ENCODE data around the gene CKM. TPM values are rescaled to one million over a fixed set of nuclear protein-coding genes. Genes with fewer than 3 reads are reported as not detected.
A peak's percentile ranks its signal among the peaks of the same experiment; 100 is the strongest.
"Not testable (repeated sequence)": the region's sequence is repeated elsewhere in the genome, so short reads cannot be mapped to it uniquely, and the experiment has no call there.

CKM gene
- total RNA-seq, 2 donors from 2014 or later: not detected

DNA sequence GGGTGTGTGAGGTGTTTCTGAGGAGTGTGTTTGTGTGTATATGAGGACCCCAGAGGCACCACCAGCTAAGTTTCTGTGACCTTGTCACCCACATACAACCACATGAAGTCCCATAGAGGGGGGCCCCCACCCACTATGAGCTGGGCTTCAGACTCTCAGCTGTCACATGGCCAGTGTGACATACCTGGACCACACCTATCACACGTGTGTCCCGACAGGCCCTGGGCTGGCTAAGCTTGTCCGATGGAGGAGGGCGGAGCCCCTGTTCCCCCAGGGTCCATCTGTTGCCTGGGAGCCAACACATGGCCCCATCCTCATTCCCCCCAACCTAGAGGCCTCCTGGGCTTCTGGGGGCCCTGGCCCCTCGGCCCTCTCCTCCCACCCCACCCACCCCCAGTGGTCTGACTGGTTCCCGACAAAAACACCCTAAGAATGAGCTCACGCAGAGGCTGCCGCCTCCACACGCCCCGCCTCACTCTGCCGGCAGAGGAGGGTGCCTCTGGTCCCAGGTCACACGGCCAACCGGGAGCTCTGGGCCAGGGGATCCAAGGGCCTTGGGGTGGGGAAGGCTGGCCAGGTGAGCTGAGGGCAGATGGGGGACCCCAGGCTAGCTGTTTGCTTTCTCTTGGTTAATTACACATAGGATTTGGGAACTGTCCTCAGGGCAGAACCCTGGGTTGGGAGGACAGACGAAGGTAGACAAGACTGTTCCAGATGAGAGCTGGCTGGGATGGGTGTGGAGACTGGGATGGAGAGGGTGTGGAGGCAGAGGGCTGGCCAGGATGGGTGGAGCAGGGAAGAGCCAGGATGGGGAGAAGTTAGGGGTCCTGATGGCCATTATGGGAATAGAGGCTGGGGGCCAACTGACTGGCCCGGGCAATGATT lies 22.2 kb upstream of the CKM start:
- Mint-ChIP-seq H3K4me3 (no peak overlapping the region), H3K4me1 (peaks cover 3% of the 10 kb centered on the region), H3K27ac (no peak overlapping the region), H3K36me3 (ENCODE audit: low read depth) (peaks cover 4% of the 10 kb centered on the region), H3K27me3 (peaks cover 26% of the 10 kb centered on the region)
- no peaks in the 10 kb centered on the region for H3K9me3 ChIP-seq (ENCODE audit: control insufficient read depth, low read length, poor library complexity, severe bottlenecking)
- no peak for DNase-seq
- ATAC-seq: no peak

DNA sequence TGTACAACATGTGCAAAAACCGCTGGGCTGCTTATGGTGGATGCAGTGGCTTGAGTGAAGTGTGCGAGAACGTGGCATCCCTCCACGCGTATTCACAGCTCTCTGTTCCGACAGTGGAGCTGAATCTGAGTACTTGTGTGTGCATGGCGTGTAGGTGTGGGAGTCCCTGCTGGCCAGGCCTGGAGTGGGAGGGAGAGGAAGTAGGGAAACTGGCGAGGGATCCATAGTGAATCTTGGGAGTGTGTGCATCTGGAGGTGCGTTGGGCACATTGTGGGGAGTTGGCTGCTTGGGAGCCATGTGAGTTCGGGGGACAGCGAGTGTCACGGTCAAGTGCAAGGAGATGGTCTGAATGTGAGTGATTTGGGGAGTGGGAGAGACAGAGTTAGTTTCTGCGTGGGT lies 20.2 kb upstream of the CKM start:
- no peak overlapping the region for H3K4me3 Mint-ChIP-seq
- H3K27ac Mint-ChIP-seq: no peak overlapping the region
- no peak for ATAC-seq
- DNase-seq: no peak
- H3K9me3 ChIP-seq (ENCODE audit: control insufficient read depth, low read length, poor library complexity, severe bottlenecking): no peaks in the 10 kb centered on the region
- H3K36me3 Mint-ChIP-seq (ENCODE audit: low read depth): peaks cover 4% of the 10 kb centered on the region
- peaks cover 8% of the 10 kb centered on the region for H3K4me1 Mint-ChIP-seq
- peaks cover 39% of the 10 kb centered on the region for H3K27me3 Mint-ChIP-seq

DNA sequence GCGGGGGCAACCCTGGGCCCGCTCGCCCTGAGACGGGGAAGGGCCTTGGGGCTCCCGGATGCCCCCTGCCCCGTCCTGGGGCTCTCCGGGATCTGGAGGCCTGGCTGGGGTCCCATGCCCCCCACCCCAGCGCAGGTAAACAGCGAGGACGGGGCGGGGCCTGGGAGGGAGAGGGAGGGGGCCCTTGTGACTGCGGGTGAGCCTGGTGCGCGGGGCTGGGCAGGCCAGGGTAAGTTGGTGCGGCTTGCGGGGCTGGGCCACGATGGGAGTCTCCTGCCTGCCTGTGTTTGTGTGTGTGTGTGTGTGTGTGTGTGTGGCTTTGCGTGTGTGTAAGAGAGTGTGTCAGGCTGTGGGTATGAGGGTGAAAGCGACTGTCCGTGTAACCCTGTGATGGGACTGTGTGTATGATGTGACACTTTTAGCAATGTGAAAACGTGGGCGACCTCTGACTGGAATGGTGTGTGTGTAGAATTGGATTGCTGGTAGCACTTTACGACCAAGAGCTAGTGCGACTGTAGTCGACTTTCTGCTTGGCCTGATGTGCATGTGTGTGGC lies 18.3 kb upstream of the CKM start:
- H3K27ac Mint-ChIP-seq: no peak overlapping the region
- ATAC-seq: no peak
- DNase-seq: no peak
- no peak overlapping the region for H3K4me3 Mint-ChIP-seq
- H3K36me3 Mint-ChIP-seq (ENCODE audit: low read depth): peaks cover 4% of the 10 kb centered on the region
- H3K9me3 ChIP-seq (ENCODE audit: control insufficient read depth, low read length, poor library complexity, severe bottlenecking): no peaks in the 10 kb centered on the region
- peaks cover 8% of the 10 kb centered on the region for H3K4me1 Mint-ChIP-seq
- H3K27me3 Mint-ChIP-seq: peaks cover 34% of the 10 kb centered on the region

DNA sequence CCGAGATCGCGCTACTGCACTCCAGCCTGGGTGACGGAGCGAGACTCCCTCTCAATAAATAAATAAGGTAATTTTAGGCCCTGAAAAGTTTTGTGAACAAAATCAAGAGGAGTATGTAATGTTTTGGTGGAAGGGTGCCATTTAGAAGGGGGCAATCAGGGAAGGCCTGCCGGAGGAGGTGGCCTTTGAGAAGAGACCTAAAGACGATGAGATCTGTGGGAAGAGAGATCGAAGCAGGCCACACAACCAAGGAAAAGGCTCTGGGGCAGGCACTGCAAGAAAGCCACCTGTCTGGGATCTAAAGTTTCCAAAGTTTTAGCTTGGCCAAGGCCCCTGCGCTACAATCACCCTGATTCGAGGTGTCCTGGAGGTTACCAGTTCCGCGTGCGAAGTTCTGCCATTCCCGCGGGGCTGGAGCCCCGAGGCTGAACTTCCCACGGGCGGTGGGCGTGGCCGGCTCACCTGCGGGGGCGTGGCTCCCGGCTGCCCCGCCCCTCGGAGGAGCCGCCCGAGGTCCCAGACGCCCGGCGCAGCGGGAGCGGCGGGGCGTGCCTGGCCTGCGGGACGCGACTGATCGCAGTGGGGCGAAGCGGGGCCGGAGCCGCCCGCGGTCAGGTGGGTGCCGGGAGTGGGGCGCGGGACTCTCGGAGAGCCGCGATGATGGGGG lies 17.7 kb upstream of the CKM start, which contains the start of gene KLC3:
Gene KLC3 (plus strand): TSS at position 519 of the 667 bp plus-strand sequence. CDS start 4,792 bp downstream, outside the sequence.
- H3K27me3 Mint-ChIP-seq: peaks cover 27% of the 10 kb centered on the region
- peaks cover 8% of the 10 kb centered on the region for H3K4me1 Mint-ChIP-seq
- H3K27ac Mint-ChIP-seq: no peak within 1 kb of the TSS
- peaks cover 4% of the 10 kb centered on the region for H3K36me3 Mint-ChIP-seq (ENCODE audit: low read depth)
- peak within 1 kb of the TSS; percentile 64 for H3K4me3 Mint-ChIP-seq
- no peaks in the 10 kb centered on the region for H3K9me3 ChIP-seq (ENCODE audit: control insufficient read depth, low read length, poor library complexity, severe bottlenecking)
- ATAC-seq: peak; percentile 51
- DNase-seq: peak in 2 of 3 donors; percentile 45 to 46

DNA sequence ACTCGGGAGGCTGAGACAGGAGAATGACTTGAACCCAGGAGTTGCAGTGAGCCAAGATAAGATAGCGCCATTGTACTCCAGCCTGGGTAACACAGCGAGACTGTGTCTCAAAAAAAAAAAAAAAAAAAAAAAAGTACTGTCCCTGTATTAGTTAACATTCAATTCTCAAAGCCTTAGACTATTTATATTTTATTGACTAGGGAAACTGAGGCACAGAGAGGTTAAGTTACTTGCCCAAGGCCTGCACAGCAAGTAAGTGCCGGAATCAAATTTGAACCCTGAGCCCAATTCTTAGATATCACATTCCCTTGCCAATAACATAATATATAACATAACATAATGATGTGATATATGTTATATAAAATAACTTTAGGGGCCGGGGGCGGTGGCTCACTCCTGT lies 17.0 kb upstream of the CKM start:
- no peak for ATAC-seq
- Mint-ChIP-seq H3K4me3 (no peak overlapping the region), H3K27ac (no peak overlapping the region), H3K36me3 (ENCODE audit: low read depth) (peaks cover 4% of the 10 kb centered on the region), H3K27me3 (peaks cover 24% of the 10 kb centered on the region), H3K4me1 (peaks cover 8% of the 10 kb centered on the region)
- no peak for DNase-seq
- H3K9me3 ChIP-seq (ENCODE audit: control insufficient read depth, low read length, poor library complexity, severe bottlenecking): no peaks in the 10 kb centered on the region

DNA sequence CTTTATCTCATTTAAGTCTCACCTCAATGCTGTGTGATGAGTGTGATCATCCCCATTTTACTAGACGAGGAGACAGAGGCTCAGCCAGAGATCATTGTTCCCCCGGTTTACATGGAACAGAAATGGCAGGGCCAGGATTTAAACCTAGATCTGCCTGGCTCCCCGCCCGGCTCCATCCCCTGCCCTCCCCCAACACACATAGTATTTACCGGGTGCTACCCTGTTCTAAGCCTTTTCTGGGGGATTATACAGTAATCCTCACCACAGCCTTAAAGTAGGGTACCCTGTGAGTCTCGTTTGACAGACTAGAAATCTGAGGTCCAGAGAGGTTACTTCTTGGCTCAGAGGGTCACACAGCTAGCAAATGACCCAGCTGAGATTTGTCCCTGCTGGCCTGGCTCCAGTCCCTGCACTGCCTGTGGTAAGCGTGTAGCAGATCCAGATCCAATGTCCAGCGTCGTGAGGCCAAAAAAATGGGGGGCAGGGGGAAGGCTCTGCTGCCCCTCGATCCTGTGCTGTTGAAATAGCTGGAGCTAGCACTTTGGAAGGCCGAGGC lies 14.1 kb upstream of the CKM start:
- no peak for DNase-seq
- no peak for ATAC-seq
- Mint-ChIP-seq H3K27me3 (peaks cover 24% of the 10 kb centered on the region), H3K27ac (no peak overlapping the region), H3K4me3 (no peak overlapping the region), H3K36me3 (ENCODE audit: low read depth) (peaks cover 2% of the 10 kb centered on the region), H3K4me1 (peaks cover 8% of the 10 kb centered on the region)
- H3K9me3 ChIP-seq (ENCODE audit: control insufficient read depth, low read length, poor library complexity, severe bottlenecking): no peaks in the 10 kb centered on the region

DNA sequence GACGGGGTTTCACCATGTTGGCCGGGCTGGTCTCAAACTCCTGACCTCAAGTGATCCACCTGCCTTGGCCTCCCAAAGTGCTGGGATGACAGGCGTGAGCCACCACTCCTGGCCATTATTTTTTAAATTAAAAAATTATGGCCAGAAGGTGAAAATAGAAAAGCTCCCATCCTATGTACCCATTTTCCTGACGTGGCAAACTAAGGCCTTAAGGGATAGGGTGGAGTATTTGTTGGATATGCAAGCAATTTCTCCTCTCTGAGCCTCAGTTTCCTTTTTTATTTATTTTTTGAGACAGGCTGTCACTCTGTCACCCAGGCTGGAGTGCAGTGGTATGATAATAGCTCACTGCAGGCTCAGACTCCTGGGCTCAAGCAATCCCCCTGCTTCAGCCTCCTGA lies 12.2 kb upstream of the CKM start:
- H3K27ac Mint-ChIP-seq; H3K4me3 Mint-ChIP-seq; H3K9me3 ChIP-seq (ENCODE audit: control insufficient read depth, low read length, poor library complexity, severe bottlenecking); H3K36me3 Mint-ChIP-seq (ENCODE audit: low read depth); DNase-seq; ATAC-seq; H3K4me1 Mint-ChIP-seq: not testable (repeated sequence)
- peaks cover 24% of the 10 kb centered on the region for H3K27me3 Mint-ChIP-seq

DNA sequence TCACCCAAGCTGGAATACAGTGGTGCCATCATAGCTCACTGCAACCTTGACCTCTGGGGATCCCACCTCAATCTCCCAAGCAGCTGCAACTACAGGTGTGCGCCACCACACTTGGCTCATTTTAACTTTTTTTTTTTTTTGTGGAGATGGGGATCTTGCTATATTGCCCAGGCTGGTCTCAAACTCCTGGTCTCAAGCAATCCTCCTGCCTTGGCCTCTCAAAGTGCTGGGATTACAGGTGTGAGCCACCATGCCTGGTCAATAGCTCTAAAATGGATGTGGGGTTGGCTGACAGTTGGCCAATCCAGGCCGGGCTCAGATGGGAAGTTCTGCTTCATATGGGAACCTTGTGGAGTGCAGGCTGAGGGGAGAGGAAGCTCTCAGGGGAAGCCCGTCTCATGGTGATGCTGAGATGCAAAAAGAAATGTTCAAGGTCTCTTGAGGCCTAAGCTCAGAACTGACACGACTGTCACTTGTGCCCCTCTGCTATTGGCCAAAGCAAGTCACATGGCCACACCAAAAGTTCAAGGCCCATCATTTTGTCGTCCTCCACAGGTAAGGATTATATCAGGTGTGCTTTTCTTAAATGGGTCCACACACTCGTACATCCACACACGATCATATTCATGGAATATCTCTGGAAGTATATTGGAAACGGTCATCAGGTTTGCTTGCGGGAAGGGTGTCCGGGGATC lies 11.1 kb upstream of the CKM start:
- no peak for ATAC-seq
- H3K9me3 ChIP-seq (ENCODE audit: control insufficient read depth, low read length, poor library complexity, severe bottlenecking): no peaks in the 10 kb centered on the region
- Mint-ChIP-seq H3K4me1 (peaks cover 4% of the 10 kb centered on the region), H3K36me3 (ENCODE audit: low read depth) (no peaks in the 10 kb centered on the region), H3K27me3 (peaks cover 15% of the 10 kb centered on the region), H3K4me3 (no peak overlapping the region), H3K27ac (no peak overlapping the region)
- DNase-seq: no peak

DNA sequence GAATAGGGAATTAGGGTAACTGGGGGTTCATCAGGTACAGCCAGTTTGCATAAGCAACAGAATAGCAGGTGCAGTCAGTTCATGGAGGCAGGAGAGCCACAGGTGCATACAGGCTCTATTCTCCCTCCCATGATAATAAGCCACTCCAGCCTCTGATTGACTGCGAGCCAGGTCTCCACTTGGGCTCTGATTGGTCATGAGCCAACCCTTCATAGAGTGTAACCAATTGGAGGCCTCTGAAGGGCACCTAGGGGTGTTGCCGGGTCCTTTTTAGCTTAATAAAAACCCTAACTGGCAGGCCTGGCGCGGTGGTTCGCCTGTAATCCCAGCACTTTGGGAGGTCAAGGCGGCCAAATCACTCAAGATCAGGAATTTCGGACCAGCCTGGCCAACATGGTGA lies 8.7 kb upstream of the CKM start:
- DNase-seq (no peak), ATAC-seq (no peak)
- H3K4me3 Mint-ChIP-seq: no peak overlapping the region
- no peaks in the 10 kb centered on the region for H3K36me3 Mint-ChIP-seq (ENCODE audit: low read depth)
- peaks cover 1% of the 10 kb centered on the region for H3K4me1 Mint-ChIP-seq
- H3K27me3 Mint-ChIP-seq: peaks cover 10% of the 10 kb centered on the region
- H3K27ac Mint-ChIP-seq: no peak overlapping the region
- no peaks in the 10 kb centered on the region for H3K9me3 ChIP-seq (ENCODE audit: control insufficient read depth, low read length, poor library complexity, severe bottlenecking)

DNA sequence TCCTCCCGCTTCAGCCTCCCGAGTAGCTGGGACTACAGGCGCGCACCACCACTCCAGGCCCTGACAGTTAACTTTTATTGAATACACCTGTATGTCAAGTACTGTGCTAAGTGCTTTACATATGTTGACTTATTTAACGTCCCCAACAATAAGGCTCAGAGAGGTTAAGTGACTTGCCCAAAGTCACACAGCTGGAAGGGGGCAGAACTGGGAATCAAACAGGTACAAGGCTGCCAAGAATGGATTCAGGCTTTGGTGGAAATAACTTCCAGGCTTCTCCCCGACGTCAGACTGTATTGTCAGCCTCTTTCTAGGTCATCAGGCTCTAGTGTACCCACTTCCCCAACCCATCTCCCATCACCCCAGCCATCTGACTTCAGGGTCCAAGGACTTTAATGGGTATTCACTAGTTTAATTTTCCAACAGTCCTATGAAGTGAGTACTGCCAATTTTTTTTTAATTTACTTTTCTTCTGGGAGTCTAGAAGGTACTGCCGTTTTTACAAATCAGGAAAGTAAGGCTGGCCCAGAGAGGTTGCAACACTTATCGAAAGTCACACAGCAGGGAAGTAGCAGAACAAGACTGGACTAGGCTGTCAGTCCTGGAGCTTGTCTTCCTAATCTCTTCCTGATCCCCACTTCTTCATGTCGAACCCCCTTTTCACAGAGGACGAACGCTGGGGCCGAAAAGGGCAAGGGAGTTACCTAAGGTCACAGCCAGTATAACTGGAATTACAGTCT lies 4.9 kb upstream of the CKM start:
- Mint-ChIP-seq H3K4me1 (peaks cover 6% of the 10 kb centered on the region), H3K27ac (no peak overlapping the region), H3K36me3 (ENCODE audit: low read depth) (peaks cover 3% of the 10 kb centered on the region), H3K27me3 (peaks cover 15% of the 10 kb centered on the region), H3K4me3 (no peak overlapping the region)
- no peak for DNase-seq
- no peaks in the 10 kb centered on the region for H3K9me3 ChIP-seq (ENCODE audit: control insufficient read depth, low read length, poor library complexity, severe bottlenecking)
- ATAC-seq: no peak

DNA sequence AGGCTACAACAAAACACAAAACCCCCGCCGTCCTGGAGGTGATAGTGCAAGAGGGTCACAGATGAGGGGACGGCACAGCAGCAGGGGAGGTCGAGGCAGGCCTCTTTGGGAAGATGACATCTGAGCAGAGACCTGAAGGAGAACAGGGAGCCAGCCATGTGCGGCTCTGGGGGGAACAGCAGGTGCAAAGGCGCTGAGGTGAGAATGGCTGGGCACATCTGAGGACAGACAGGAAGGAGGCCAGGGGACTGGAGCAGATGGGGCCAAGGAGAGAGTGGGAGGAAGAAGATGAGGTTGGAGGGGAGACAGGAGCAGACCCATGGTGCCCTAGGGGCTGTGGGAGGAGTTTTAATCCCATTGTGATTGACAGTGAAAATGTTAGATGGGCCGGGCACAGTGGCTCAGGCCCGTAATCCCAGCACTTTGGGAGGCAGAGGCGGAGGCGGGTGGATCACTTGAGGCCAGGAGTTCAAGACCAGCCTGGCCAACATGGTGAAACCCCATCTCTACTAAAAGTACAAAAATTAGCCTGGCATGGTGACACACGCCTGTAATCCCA lies 1.8 kb upstream of the CKM start:
- H3K36me3 Mint-ChIP-seq (ENCODE audit: low read depth): peaks cover 6% of the 10 kb centered on the region
- H3K27me3 Mint-ChIP-seq: peaks cover 23% of the 10 kb centered on the region
- no peaks in the 10 kb centered on the region for H3K9me3 ChIP-seq (ENCODE audit: control insufficient read depth, low read length, poor library complexity, severe bottlenecking)
- peaks cover 6% of the 10 kb centered on the region for H3K4me1 Mint-ChIP-seq
- no peak overlapping the region for H3K27ac Mint-ChIP-seq
- H3K4me3 Mint-ChIP-seq: no peak overlapping the region
- ATAC-seq (no peak), DNase-seq (no peak)

DNA sequence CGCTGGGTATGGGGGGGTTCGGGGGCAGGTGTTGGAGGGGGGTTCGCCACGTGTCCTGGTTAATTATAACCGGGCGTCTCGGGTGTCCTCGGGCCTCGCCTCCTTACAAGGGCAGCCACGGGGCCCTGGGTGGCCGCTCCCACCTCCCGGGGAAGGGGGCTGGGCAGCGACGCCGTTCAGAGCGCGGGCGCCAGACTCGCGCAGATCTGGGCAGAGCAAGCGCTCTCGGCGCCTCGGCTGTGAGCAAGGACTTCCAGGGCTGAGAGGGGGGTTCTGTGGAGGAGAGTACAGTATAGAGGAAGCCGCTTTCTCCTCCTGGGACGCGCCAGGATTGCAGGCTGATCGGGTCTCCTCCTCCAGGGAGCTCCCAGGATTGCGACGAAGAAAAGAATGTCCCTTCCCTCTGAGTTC lies 1.0 kb upstream of the CKM start:
- H3K27me3 Mint-ChIP-seq: peaks cover 26% of the 10 kb centered on the region
- DNase-seq (no peak), ATAC-seq (no peak)
- peaks cover 6% of the 10 kb centered on the region for H3K4me1 Mint-ChIP-seq
- no peaks in the 10 kb centered on the region for H3K9me3 ChIP-seq (ENCODE audit: control insufficient read depth, low read length, poor library complexity, severe bottlenecking)
- peaks cover 6% of the 10 kb centered on the region for H3K36me3 Mint-ChIP-seq (ENCODE audit: low read depth)
- H3K4me3 Mint-ChIP-seq: no peak overlapping the region
- H3K27ac Mint-ChIP-seq: no peak overlapping the region

Data from T-helper 17 cell (primary cell).